ENCODE data around the gene HLA-A.

HLA-A gene

DNA sequence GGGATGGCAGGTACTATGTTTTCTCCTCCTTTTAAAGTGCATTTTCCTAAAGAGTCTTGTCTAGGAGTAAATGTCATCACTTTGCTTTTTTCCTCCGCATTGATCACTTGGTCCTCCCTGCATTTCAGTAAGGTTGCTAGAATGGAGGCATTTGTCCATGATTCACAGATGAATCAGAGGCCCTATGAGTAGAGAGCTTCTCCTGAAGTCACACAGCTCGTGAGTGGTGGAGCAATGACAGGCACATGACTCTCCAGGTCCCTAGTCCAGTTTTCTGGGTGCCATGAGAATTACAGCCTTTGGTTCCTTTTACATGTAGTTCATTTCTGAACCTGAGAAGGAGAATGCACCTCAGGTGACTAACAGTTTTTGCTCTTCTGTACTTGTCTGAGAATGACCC lies 50.5 kb downstream of the HLA-A start:
- FAIRE-seq: no peak

DNA sequence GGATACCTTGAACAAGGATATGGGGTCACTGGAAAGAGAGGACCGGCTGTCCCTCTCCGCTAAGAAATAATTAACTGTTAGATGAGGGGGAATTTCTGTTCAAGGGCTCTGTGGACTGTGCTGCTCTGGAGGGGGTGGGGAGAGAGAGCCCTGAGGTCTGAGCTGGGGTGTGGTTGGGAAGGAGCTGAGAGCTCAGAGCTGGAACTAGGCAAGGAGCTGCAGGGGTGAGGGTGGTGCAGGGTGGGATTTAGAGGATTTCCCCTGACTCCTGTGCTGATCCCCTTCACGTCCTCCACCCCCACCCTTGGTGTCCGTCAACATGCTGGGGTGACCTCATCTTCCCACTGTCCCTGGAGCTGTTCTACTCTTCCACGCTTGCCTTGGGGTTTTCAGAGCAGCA lies 52.5 kb downstream of the HLA-A start:
- no peak for FAIRE-seq

- FAIRE-seq: no peak
These were observed 53.0 kb downstream of the HLA-A start for GRCh38 chr6:29995340-29995777.
